Stomach (tissue), 9 donors: ENCODE measurements around the gene OSMR. TPM values are rescaled to one million over a fixed set of nuclear protein-coding genes. Genes with fewer than 3 reads are reported as not detected.
"Not testable (repeated sequence)": the region's sequence is repeated elsewhere in the genome, so short reads cannot be mapped to it uniquely, and the experiment has no call there.

Experiments
- DNase-seq, 2 donors: peaks; one replicate each; pipeline versions ENCODE4 v3.0.0 to v3.0.0-alpha.2; 2013 to 2019
- H3K27ac ChIP-seq, 5 donors: fragments of 200-600 bp in 4 of 5; sonication (generic) in 4 of 5; one replicate each; pipeline ENCODE4 v1.5.1; 2013 to 2019; ENCODE audit warnings: mild to moderate bottlenecking in 1 of 5, moderate library complexity in 1 of 5
- H3K27me3 ChIP-seq, 3 donors: fragments of 200-600 bp; sonication (generic); one replicate each; pipeline ENCODE4 v1.5.1; 2017 to 2019; ENCODE audit warnings: mixed run types in 1 of 3
- H3K36me3 ChIP-seq, 4 donors: fragments of 200-600 bp; sonication (generic); 1 replicate in 3 of 4; 2 replicates in 1 of 4; pipeline ENCODE4 v1.5.1; 2016 to 2019
- H3K4me1 ChIP-seq, 4 donors: fragments of 200-600 bp; sonication (generic); one replicate each; pipeline ENCODE4 v1.5.1; 2016 to 2019
- H3K4me3 ChIP-seq, 4 donors: fragments of 200-600 bp; sonication (generic) in 3 of 4; one replicate each; pipeline ENCODE4 v1.5.1; 2016 to 2019; ENCODE audit warnings: mild to moderate bottlenecking in 1 of 4
- H3K9me3 ChIP-seq, 4 donors: fragments of 200-600 bp; sonication (generic); one replicate each; pipeline ENCODE4 v1.5.1; 2016 to 2019
- CTCF ChIP-seq, 7 experiments: fragments of 450-650 bp in 4 of 7; fragments of 200-600 bp in 3 of 7; sonication (generic) in 3 of 7; IDR thresholded peaks; one replicate each; pipeline ENCODE4 v1.5.1; 2016 to 2019; ENCODE audit warnings: antibody characterized with exemption in 7 of 7, control low read depth in 2 of 7, mild to moderate bottlenecking in 1 of 7
- EP300 ChIP-seq: sonication (generic); formaldehyde crosslinking; IDR thresholded peaks from one replicate; pipeline ENCODE4 v1.6.1; 2017; ENCODE audit warnings: antibody characterized with exemption
- POLR2A ChIP-seq, 4 donors: fragments of 450-650 bp; IDR thresholded peaks; one replicate each; pipeline ENCODE4 v1.6.1; 2016; ENCODE audit warnings: antibody characterized with exemption in 4 of 4, control low read depth in 2 of 4, mild to moderate bottlenecking in 1 of 4, moderate library complexity in 1 of 4
- POLR2AphosphoS5 ChIP-seq, 3 donors: sonication (generic); formaldehyde crosslinking; IDR thresholded peaks; one replicate each; pipeline ENCODE4 v1.6.1; 2016; ENCODE audit warnings: antibody characterized with exemption in 3 of 3
- WGBS, 5 donors: extraction: QIAGEN DNeasy Blood & Tissue Kit in 3 of 5; methylation state at CpG; one replicate each; pipeline versions ENCODE4 v1.1.5 to v1.1.7; 2013 to 2018; 5-methylcytosine and 5-hydroxymethylcytosine counted together
- intact Hi-C: fragments of 100-400 bp; cut with DNase I; formaldehyde crosslinking; loops from one replicate; pipeline ENCODE4 v1.15.1; 2023; ENCODE audit warnings: low total_unique reads
- polyA plus RNA-seq, 3 donors: library from polyadenylated mRNA; stranded (reverse); fragments of 200-250 nt; gene quantifications; one replicate each; pipeline ENCODE4 v1.2.3, GENCODE V29; 2013
- total RNA-seq, 5 donors: library from RNA; depleted of rRNA; stranded (reverse); fragments of >200 nt; gene quantifications; one replicate each; pipeline versions ENCODE4 v1.1.0 to v1.2.3, GENCODE V29; 2014 to 2016
- donor health status: healthy with polysubstance abuse.
- donor health status: Bipolar disorder and iron deficiency.
- donor health status: healthy.

The OSMR gene
- total and polyA plus RNA-seq, 8 donors, result 2.7 to 50.3 (median 11.9) TPM

DNA sequence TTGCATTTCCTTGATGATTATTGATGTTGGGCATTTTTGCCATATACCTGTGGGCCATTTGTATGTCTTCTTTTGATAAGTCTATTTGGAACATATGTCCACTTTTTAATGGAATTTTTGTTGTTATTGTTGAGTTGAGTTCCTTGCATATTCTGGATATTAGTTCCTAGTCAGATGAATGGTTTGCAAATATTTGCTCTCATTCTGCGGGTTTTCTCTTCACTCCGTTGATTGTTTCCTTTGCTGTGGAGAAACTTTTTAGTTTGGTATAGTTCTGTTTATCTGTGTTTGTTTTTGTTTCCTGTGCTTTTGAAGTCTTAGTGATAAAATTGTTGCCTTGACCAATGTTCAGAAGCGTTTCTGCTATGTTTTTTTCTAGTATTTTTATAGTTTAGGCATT is 13.0 kb downstream of the OSMR start:
- WGBS, 5 donors, result 39 to 60% (median 51%) methylated on average over 3 of the region's 3 CpGs
- Histone ChIP-seq H3K27me3 (no peaks in the 10 kb centered on the region), H3K27ac (no peak overlapping the region), H3K9me3 (peaks cover 0 to 8% (median 0%) of the 10 kb centered on the region in 4 donors), H3K36me3 (peaks cover 0 to 6% (median 0%) of the 10 kb centered on the region in 4 donors), H3K4me3 (no peak overlapping the region), H3K4me1 (peaks cover 0 to 24% (median 7%) of the 10 kb centered on the region in 4 donors)
- no peak for DNase-seq
- intact Hi-C loops, result no loop called here
- no peak for TF ChIP-seq POLR2A (IDR thresholded peaks at IDR 0.05)
- no peak for TF ChIP-seq EP300
- TF ChIP-seq CTCF (IDR thresholded peaks at IDR 0.05), result no peak
- no peak for TF ChIP-seq POLR2AphosphoS5 (IDR thresholded peaks at IDR 0.05)

GRCh38 chr5:38861986-38862770 is 16.4 kb downstream of the OSMR start:
- Histone ChIP-seq H3K4me1 (peaks cover 0 to 16% (median 5%) of the 10 kb centered on the region in 4 donors), H3K9me3 (peaks cover 0 to 20% (median 4%) of the 10 kb centered on the region in 4 donors)
- H3K4me3 ChIP-seq, intact Hi-C loops, H3K36me3 ChIP-seq, H3K27me3 ChIP-seq, DNase-seq, H3K27ac ChIP-seq: not testable (repeated sequence)
- 97 to 100% (median 97%) methylated on average over 6 to 45 of the region's 64 CpGs for WGBS, 5 donors

DNA sequence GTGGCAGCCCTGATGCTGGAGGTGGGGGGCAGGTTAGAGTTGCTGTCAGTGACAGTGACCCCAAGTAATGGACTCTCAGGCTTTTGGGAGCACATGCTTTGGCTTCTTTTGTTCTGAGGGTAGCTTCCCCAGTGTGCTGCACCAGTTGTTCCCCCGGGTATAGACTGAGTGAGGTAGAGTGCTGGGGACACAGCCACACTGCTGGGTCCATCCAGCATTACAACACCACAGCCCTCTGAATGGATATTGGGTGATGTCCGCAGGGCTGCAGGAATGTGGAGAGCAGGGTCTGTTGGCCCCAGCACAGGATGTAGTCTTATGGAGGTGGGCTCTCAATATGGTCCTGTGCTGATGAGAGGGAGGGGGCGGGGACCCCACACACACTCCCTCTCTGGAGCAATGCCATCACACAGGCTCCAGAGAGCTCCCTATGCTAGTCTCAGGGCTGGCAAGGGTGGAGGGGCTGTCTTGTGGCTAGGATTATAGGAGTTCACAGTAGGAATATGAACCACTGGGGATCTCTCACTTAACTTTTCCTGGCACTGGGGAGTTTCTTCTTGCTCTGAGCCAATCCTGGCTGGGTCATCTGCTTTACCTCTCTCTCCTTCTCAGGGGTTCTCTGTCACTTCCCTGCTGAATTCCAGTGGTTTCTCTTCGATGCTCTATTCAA is 20.7 kb downstream of the OSMR start:
- no peak overlapping the region for H3K4me3 ChIP-seq
- 83 to 91% (median 86%) methylated on average over 3 to 4 of the region's 4 CpGs for WGBS, 5 donors
- H3K27me3 ChIP-seq, result no peaks in the 10 kb centered on the region
- no peak for DNase-seq
- H3K27ac ChIP-seq, result no peak overlapping the region
- peaks cover 0 to 10% (median 6%) of the 10 kb centered on the region in 4 donors for H3K36me3 ChIP-seq
- H3K9me3 ChIP-seq, result peaks cover 0 to 20% (median 4%) of the 10 kb centered on the region in 4 donors
- TF ChIP-seq POLR2AphosphoS5 (IDR thresholded peaks at IDR 0.05) (no peak), CTCF (IDR thresholded peaks at IDR 0.05) (no peak), EP300 (no peak), POLR2A (IDR thresholded peaks at IDR 0.05) (no peak)
- intact Hi-C loops, result no loop called here
- peaks cover 0 to 37% (median 18%) of the 10 kb centered on the region in 4 donors for H3K4me1 ChIP-seq

GRCh38 chr5:38867032-38867398 is 21.2 kb downstream of the OSMR start:
- no peak overlapping the region for H3K27ac ChIP-seq
- intact Hi-C loops, result no loop called here
- no peak overlapping the region for H3K4me3 ChIP-seq
- H3K27me3 ChIP-seq, result no peaks in the 10 kb centered on the region
- 56 to 77% (median 67%) methylated on average over 1 of the region's 1 CpG for WGBS, 5 donors
- H3K36me3 ChIP-seq, result peaks cover 0 to 10% (median 6%) of the 10 kb centered on the region in 4 donors
- TF ChIP-seq POLR2A (IDR thresholded peaks at IDR 0.05) (no peak), CTCF (IDR thresholded peaks at IDR 0.05) (no peak), POLR2AphosphoS5 (IDR thresholded peaks at IDR 0.05) (no peak), EP300 (no peak)
- H3K9me3 ChIP-seq, result peaks cover 0 to 20% (median 4%) of the 10 kb centered on the region in 4 donors
- DNase-seq, result no peak
- H3K4me1 ChIP-seq, result peaks cover 0 to 43% (median 22%) of the 10 kb centered on the region in 4 donors
